Uterus (tissue), 4 donors: ENCODE data around the gene ZNF423. TPM values are rescaled to one million over a fixed set of nuclear protein-coding genes. Genes with fewer than 3 reads are reported as not detected.

Source experiments
- DNase-seq, 2 donors: peaks; one replicate each; pipeline ENCODE4 v3.0.0-alpha.2; 2019 to 2020
- H3K27ac ChIP-seq, 2 donors: fragments of 200-600 bp; sonication (generic); 1 replicate in 1 of 2; 2 replicates in 1 of 2; pipeline ENCODE4 v1.5.1; 2016 to 2018
- H3K27me3 ChIP-seq, 2 donors: fragments of 200-600 bp; sonication (generic); one replicate each; pipeline ENCODE4 v1.5.1; 2018 to 2019; ENCODE audit warnings: control low read depth in 1 of 2
- H3K36me3 ChIP-seq, 2 donors: fragments of 200-600 bp; sonication (generic); one replicate each; pipeline ENCODE4 v1.5.1; 2019; ENCODE audit warnings: control low read depth in 1 of 2
- H3K4me1 ChIP-seq, 2 donors: fragments of 200-600 bp; sonication (generic); one replicate each; pipeline ENCODE4 v1.5.1; 2018 to 2019; ENCODE audit warnings: control low read depth in 1 of 2
- H3K4me3 ChIP-seq, 2 donors: fragments of 200-600 bp; sonication (generic); 1 replicate in 1 of 2; 2 replicates in 1 of 2; pipeline ENCODE4 v1.5.1; 2018 to 2019; ENCODE audit warnings: mild to moderate bottlenecking in 1 of 2
- H3K9me3 ChIP-seq, 2 donors: fragments of 200-600 bp; sonication (generic); one replicate each; pipeline ENCODE4 v1.5.1; 2019; ENCODE audit warnings: control low read depth in 1 of 2
- POLR2A ChIP-seq, 2 donors: fragments of 450-650 bp; IDR thresholded peaks; one replicate each; pipeline ENCODE4 v1.6.1; 2016; ENCODE audit warnings: antibody characterized with exemption in 2 of 2, mild to moderate bottlenecking in 1 of 2, moderate library complexity in 1 of 2
- intact Hi-C: fragments of 100-400 bp; cut with DNase I; formaldehyde crosslinking; loops from one replicate; pipeline ENCODE4 v1.15.1; 2023; ENCODE audit warnings: low total_unique reads
- total RNA-seq, 4 donors: library from RNA; depleted of rRNA in 3 of 4; stranded (reverse); fragments of >200 nt in 3 of 4; gene quantifications; one replicate each; pipeline versions ENCODE4 v1.1.0 to v1.2.4, GENCODE V29; 2014 to 2023
- TF ChIP-seq, protein P1 (sequence below), 4 experiments: fragments of 200-600 bp in 2 of 4; fragments of 450-650 bp in 2 of 4; sonication (generic) in 2 of 4; IDR thresholded peaks; one replicate each; pipeline ENCODE4 v1.5.1; 2016 to 2019; ENCODE audit warnings: antibody characterized with exemption in 4 of 4, mild to moderate bottlenecking in 2 of 4, moderate library complexity in 1 of 4
- donor health status: DM: yes; HTN: yes; CAD: no.

The ZNF423 gene
- total RNA-seq, 4 donors from 2014 or later: 7.1 to 33.5 (median 14.7) TPM

DNA sequence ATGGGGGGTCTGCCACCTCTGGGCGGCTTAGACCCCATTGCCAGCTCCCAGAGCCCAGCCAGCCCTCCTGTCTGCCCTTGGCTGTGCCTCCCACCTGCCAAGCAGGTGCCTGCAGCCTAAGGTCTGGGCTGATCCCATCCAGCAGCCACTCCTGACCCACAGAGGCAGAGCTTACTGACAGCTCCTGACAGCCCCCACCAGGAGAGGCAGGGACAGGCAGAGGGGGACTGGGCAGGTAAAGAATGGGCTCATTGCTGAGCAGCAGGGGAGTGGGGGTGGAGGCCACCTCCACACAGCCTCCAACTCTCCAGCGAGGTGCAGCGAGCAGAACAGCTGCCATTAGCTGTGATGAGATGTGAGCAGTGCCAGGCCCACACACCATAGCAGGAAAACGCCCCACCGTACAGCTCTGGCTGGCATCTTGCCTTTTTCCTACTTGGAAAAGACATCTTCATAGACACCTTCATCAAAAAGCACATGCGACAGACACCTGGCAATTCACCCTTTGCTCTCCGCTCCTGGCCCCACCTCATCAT lies 317.9 kb downstream of the ZNF423 start:
- no peak for DNase-seq
- Histone ChIP-seq H3K9me3 (no peaks in the 10 kb centered on the region), H3K36me3 (no peaks in the 10 kb centered on the region), H3K4me1 (no peaks in the 10 kb centered on the region), H3K4me3 (no peak overlapping the region), H3K27me3 (no peaks in the 10 kb centered on the region), H3K27ac (no peak overlapping the region)
- TF ChIP-seq, protein P1, sequence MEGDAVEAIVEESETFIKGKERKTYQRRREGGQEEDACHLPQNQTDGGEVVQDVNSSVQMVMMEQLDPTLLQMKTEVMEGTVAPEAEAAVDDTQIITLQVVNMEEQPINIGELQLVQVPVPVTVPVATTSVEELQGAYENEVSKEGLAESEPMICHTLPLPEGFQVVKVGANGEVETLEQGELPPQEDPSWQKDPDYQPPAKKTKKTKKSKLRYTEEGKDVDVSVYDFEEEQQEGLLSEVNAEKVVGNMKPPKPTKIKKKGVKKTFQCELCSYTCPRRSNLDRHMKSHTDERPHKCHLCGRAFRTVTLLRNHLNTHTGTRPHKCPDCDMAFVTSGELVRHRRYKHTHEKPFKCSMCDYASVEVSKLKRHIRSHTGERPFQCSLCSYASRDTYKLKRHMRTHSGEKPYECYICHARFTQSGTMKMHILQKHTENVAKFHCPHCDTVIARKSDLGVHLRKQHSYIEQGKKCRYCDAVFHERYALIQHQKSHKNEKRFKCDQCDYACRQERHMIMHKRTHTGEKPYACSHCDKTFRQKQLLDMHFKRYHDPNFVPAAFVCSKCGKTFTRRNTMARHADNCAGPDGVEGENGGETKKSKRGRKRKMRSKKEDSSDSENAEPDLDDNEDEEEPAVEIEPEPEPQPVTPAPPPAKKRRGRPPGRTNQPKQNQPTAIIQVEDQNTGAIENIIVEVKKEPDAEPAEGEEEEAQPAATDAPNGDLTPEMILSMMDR (IDR thresholded peaks at IDR 0.05): no peak
- no peak for TF ChIP-seq POLR2A (IDR thresholded peaks at IDR 0.05)
- intact Hi-C loops: no loop called here

GRCh38 chr16:49534901-49535610 lies 320.9 kb downstream of the ZNF423 start:
- intact Hi-C loops: no loop called here
- Histone ChIP-seq H3K4me3 (no peak overlapping the region), H3K27ac (no peak overlapping the region), H3K36me3 (no peaks in the 10 kb centered on the region), H3K9me3 (no peaks in the 10 kb centered on the region), H3K27me3 (no peaks in the 10 kb centered on the region), H3K4me1 (no peaks in the 10 kb centered on the region)
- TF ChIP-seq POLR2A (IDR thresholded peaks at IDR 0.05): no peak
- TF ChIP-seq, protein P1 (IDR thresholded peaks at IDR 0.05): no peak
- DNase-seq: no peak

GRCh38 chr16:49533422-49533821 lies 322.5 kb downstream of the ZNF423 start:
- Histone ChIP-seq H3K27ac (no peak overlapping the region), H3K36me3 (no peaks in the 10 kb centered on the region), H3K9me3 (no peaks in the 10 kb centered on the region), H3K4me3 (no peak overlapping the region), H3K4me1 (no peaks in the 10 kb centered on the region), H3K27me3 (no peaks in the 10 kb centered on the region)
- intact Hi-C loops: no loop called here
- no peak for TF ChIP-seq POLR2A (IDR thresholded peaks at IDR 0.05)
- TF ChIP-seq, protein P1 (IDR thresholded peaks at IDR 0.05): no peak
- no peak for DNase-seq

- Histone ChIP-seq H3K4me1 (no peaks in the 10 kb centered on the region), H3K27me3 (no peaks in the 10 kb centered on the region), H3K4me3 (no peak overlapping the region), H3K36me3 (no peaks in the 10 kb centered on the region), H3K9me3 (no peaks in the 10 kb centered on the region), H3K27ac (no peak overlapping the region)
- DNase-seq: no peak
- intact Hi-C loops: no loop called here
- TF ChIP-seq, protein P1 (IDR thresholded peaks at IDR 0.05): no peak
- TF ChIP-seq POLR2A (IDR thresholded peaks at IDR 0.05): no peak
Observed at GRCh38 chr16:49532873-49533272, 323.0 kb downstream of the ZNF423 start.

- H3K27ac ChIP-seq: no peak overlapping the region
- H3K27me3 ChIP-seq: no peaks in the 10 kb centered on the region
- H3K4me3 ChIP-seq: no peak overlapping the region
- H3K4me1 ChIP-seq: no peaks in the 10 kb centered on the region
- no peak for TF ChIP-seq POLR2A (IDR thresholded peaks at IDR 0.05)
- TF ChIP-seq, protein P1 (IDR thresholded peaks at IDR 0.05): no peak
- no peaks in the 10 kb centered on the region for H3K36me3 ChIP-seq
- intact Hi-C loops: no loop called here
- DNase-seq: no peak
- no peaks in the 10 kb centered on the region for H3K9me3 ChIP-seq
Observed at GRCh38 chr16:49531931-49532840, 323.7 kb downstream of the ZNF423 start.
